K562 (cell line): ENCODE data around the gene SLCO3A1. TPM values are rescaled to one million over a fixed set of nuclear protein-coding genes. Genes with fewer than 3 reads are reported as not detected.

Source experiments
- ATAC-seq: fragments of 200-7000 bp; cut with Tn5 transposase; 3 replicates; pipeline ENCODE4 v1.9.1; 2020; ENCODE audit warnings: moderate library complexity
- BruUV-seq: library from RNA; stranded (reverse); fragments of 400-500 nt; replicated peaks from 2 replicates; lab custom pipeline; 2021; lab: Mats Ljungman, UMichigan
- CTCF ChIA-PET: fragments of 300-600 bp; formaldehyde crosslinking; extraction: SDS; loops from one replicate; lab custom pipeline; 2021; ENCODE audit warnings: low intra/inter-chr PET ratio; lab: Yijun Ruan, JAX
- POLR2A ChIA-PET: fragments of 300-600, 350-650 bp; sonication (Branson Sonifier 250); formaldehyde crosslinking; extraction: SDS; loops from one replicate; lab custom pipeline; 2021; ENCODE audit warnings: antibody characterized with exemption, inconsistent platforms; lab: Yijun Ruan, JAX
- DNase-seq, 4 experiments: peaks; one replicate each; pipeline versions ENCODE4 v3.0.0 to v3.0.0-alpha.2; 2011 to 2018; ENCODE audit warnings: low spot score in 3 of 4, mixed read lengths in 3 of 4; ENCODE audit errors: extremely low read depth in 1 of 4
- FAIRE-seq: peaks from 2 replicates; lab custom pipeline; 2011; peaks lifted over from hg19 to GRCh38; lab: Jason Lieb, UNC
- H2AFZ ChIP-seq: 2 replicates; pipeline ENCODE4 v1.6.0; 2011; ENCODE audit warnings: low read depth, low read length, control low read depth, inconsistent platforms
- H3K27ac ChIP-seq: fragments of 200-600 bp; 3 replicates; pipeline ENCODE4 v1.8.0; 2011; ENCODE audit warnings: low read depth, mild to moderate bottlenecking, control low read depth, inconsistent platforms, low read length, moderate library complexity, mixed read lengths; ENCODE audit errors: extremely low read depth
- H3K27me3 ChIP-seq, 2 experiments: fragments of 300-600 bp in 1 of 2; 2 replicates in 1 of 2; 3 replicates in 1 of 2; pipeline versions ENCODE4 v1.6.0 to v1.8.0; 2011; ENCODE audit warnings: inconsistent platforms in 2 of 2, low read length in 2 of 2, mild to moderate bottlenecking in 1 of 2, mixed read lengths in 1 of 2, moderate library complexity in 1 of 2; ENCODE audit not compliant: control insufficient read depth in 2 of 2, insufficient read depth in 2 of 2
- H3K36me3 ChIP-seq: fragments of 300-600 bp; 3 replicates; pipeline ENCODE4 v1.8.0; 2011; ENCODE audit warnings: mild to moderate bottlenecking, low read length, inconsistent platforms; ENCODE audit not compliant: control insufficient read depth, insufficient read depth
- H3K4me1 ChIP-seq, 2 experiments: fragments of 200-600 bp in 1 of 2; replicated peaks in 1 of 2; 2 replicates in 1 of 2; 3 replicates in 1 of 2; pipeline versions ENCODE4 v1.5.1 to v1.8.0; 2011; ENCODE audit warnings: inconsistent platforms in 2 of 2, low read length in 2 of 2, mild to moderate bottlenecking in 1 of 2, mixed read lengths in 1 of 2, moderate library complexity in 1 of 2; ENCODE audit not compliant: control insufficient read depth in 2 of 2, insufficient read depth in 2 of 2
- H3K4me2 ChIP-seq: 2 replicates; pipeline ENCODE4 v1.6.1; 2011; ENCODE audit warnings: low read length, control low read depth, inconsistent platforms, mixed read lengths; ENCODE audit not compliant: insufficient read depth
- H3K4me3 ChIP-seq: fragments of 200-600 bp; sonication (generic), shearing (Covaris generic); 2 replicates; pipeline ENCODE4 v1.5.1; 2016; ENCODE audit warnings: control low read depth, inconsistent platforms
- H3K79me2 ChIP-seq: fragments of 200-600 bp; 3 replicates; pipeline ENCODE4 v1.8.0; 2011; ENCODE audit warnings: low read length, inconsistent platforms; ENCODE audit not compliant: control insufficient read depth, insufficient read depth
- H3K9ac ChIP-seq, 2 experiments: 2 replicates each; pipeline versions ENCODE4 v1.6.0 to v1.6.1; 2011; ENCODE audit warnings: low read depth in 2 of 2, low read length in 2 of 2, control low read depth in 1 of 2, inconsistent platforms in 1 of 2, mild to moderate bottlenecking in 1 of 2, mixed read lengths in 1 of 2; ENCODE audit not compliant: insufficient read depth in 1 of 2
- H3K9me1 ChIP-seq: one replicate; pipeline ENCODE4 v1.6.0; 2011; ENCODE audit warnings: inconsistent platforms, mild to moderate bottlenecking, low read length, moderate library complexity; ENCODE audit not compliant: control insufficient read depth, insufficient read depth
- H3K9me3 ChIP-seq: replicated peaks from 2 replicates; pipeline ENCODE4 v1.5.1; 2011; ENCODE audit warnings: low read depth, low read length, inconsistent platforms; ENCODE audit not compliant: control insufficient read depth, insufficient read depth
- H4K20me1 ChIP-seq: replicated peaks from 2 replicates; pipeline ENCODE4 v1.6.1; 2011; ENCODE audit warnings: low read length, inconsistent platforms, mixed read lengths; ENCODE audit not compliant: control insufficient read depth, insufficient read depth
- BRD9 ChIP-seq: fragments of 450-650 bp; IDR thresholded peaks from 2 replicates; pipeline ENCODE4 v1.6.1; 2018; ENCODE audit warnings: low read depth; ENCODE audit not compliant: partially characterized antibody
- CBX2 ChIP-seq: fragments of 200-600 bp; sonication (generic); IDR thresholded peaks from one replicate; pipeline ENCODE4 v1.6.1; 2012; ENCODE audit warnings: mild to moderate bottlenecking, low read length, inconsistent platforms; ENCODE audit not compliant: insufficient read depth, poor library complexity, severe bottlenecking
- CBX5 ChIP-seq: IDR thresholded peaks from 2 replicates; pipeline ENCODE4 v1.6.1; 2014; ENCODE audit warnings: low read depth, borderline replicate concordance
- GATAD2B ChIP-seq: fragments of 450-650 bp; IDR thresholded peaks from 2 replicates; pipeline ENCODE4 v1.6.1; 2017; ENCODE audit warnings: mild to moderate bottlenecking, borderline replicate concordance
- HOXB6 ChIP-seq: fragments of 250-450 bp; sonication (Bioruptor Pico); IDR thresholded peaks from 2 replicates; pipeline ENCODE4 v1.5.1; 2022; ENCODE audit warnings: mild to moderate bottlenecking, borderline replicate concordance
- NR2C1 ChIP-seq, 2 experiments: fragments of 450-650 bp; IDR thresholded peaks; 2 replicates each; pipeline ENCODE4 v1.6.1; 2017; ENCODE audit warnings: mild to moderate bottlenecking in 2 of 2, antibody characterized with exemption in 1 of 2, inconsistent platforms in 1 of 2, missing compliant biosample characterization in 1 of 2, missing genetic modification characterization in 1 of 2
- PCBP2 ChIP-seq: fragments of 200-400 bp; formaldehyde crosslinking; IDR thresholded peaks from 2 replicates; pipeline ENCODE4 v1.6.1; 2018; ENCODE audit warnings: low read length, low read depth, mild to moderate bottlenecking, moderate library complexity; ENCODE audit not compliant: poor library complexity, severe bottlenecking
- PTRF ChIP-seq: fragments of 450-650 bp; IDR thresholded peaks from 2 replicates; pipeline ENCODE4 v1.6.1; 2016; ENCODE audit warnings: mild to moderate bottlenecking, missing genetic modification characterization, missing compliant biosample characterization
- RB1 ChIP-seq: fragments of 450-650 bp; IDR thresholded peaks from 2 replicates; pipeline ENCODE4 v1.6.1; 2017; ENCODE audit warnings: low read depth, mild to moderate bottlenecking
- RBM14 ChIP-seq: fragments of 200-400 bp; formaldehyde crosslinking; IDR thresholded peaks from 2 replicates; pipeline ENCODE4 v1.6.1; 2018; ENCODE audit warnings: low read depth, mild to moderate bottlenecking, low read length, moderate library complexity, borderline replicate concordance; ENCODE audit not compliant: insufficient read depth
- RCOR1 ChIP-seq, 2 experiments: IDR thresholded peaks; 2 replicates each; pipeline ENCODE4 v1.6.1; 2012; ENCODE audit warnings: low read depth in 2 of 2, low read length in 2 of 2, borderline replicate concordance in 1 of 2, improper control_type of control experiment in 1 of 2
- VEZF1 ChIP-seq: fragments of 200-800 bp; sonication (Bioruptor generic); IDR thresholded peaks from 2 replicates; pipeline ENCODE4 v1.6.1; 2017; ENCODE audit warnings: missing genetic modification characterization, missing compliant biosample characterization
- ZBTB8A ChIP-seq: fragments of 450-650 bp; IDR thresholded peaks from 2 replicates; pipeline ENCODE4 v1.6.1; 2018; ENCODE audit warnings: mild to moderate bottlenecking, moderate library complexity; ENCODE audit not compliant: partially characterized antibody
- ZNF717 ChIP-seq: fragments of 250-450 bp; sonication (Bioruptor Pico); IDR thresholded peaks from 2 replicates; pipeline ENCODE4 v1.5.0; 2021
- ZNF76 ChIP-seq: fragments of 250-450 bp; sonication (Bioruptor Pico); IDR thresholded peaks from 2 replicates; pipeline ENCODE4 v1.4.0; 2020; ENCODE audit warnings: mild to moderate bottlenecking, moderate library complexity, borderline replicate concordance
- WGBS: fragments of 100-300 bp; shearing (Covaris generic); methylation state at CpG from one replicate; pipeline ENCODE4 v1.1.6; 2016; ENCODE audit warnings: low coverage, mixed read lengths; ENCODE audit not compliant: insufficient coverage; ENCODE audit errors: missing lambda C conversion rate; 5-methylcytosine and 5-hydroxymethylcytosine counted together
- in situ Hi-C: fragments of 300-500 bp; cut with MboI; formaldehyde crosslinking; loops from 4 replicates; pipeline ENCODE4 v1.15.0; 2018; ENCODE audit warnings: inconsistent platforms, mixed read lengths
- intact Hi-C: fragments of 100-400 bp; cut with micrococcal nuclease; formaldehyde crosslinking; loops from 2 replicates; pipeline ENCODE4 v1.14.2; 2022
- polyA plus RNA-seq, 8 experiments: library from polyadenylated mRNA; depleted of rRNA in 4 of 8; stranded (reverse) in 5 of 8; unstranded in 3 of 8; fragments of >200 nt; fragmentation: Nextera tagmentation in 2 of 8; fragmentation: Illumina TruSeq in 1 of 8; extraction: Ambion mirVana in 2 of 8; extraction: Trizol in 1 of 8; gene quantifications; 2 replicates each; pipeline versions ENCODE4 v1.2.1 to v1.2.3, GENCODE V29; 2011 to 2014; ENCODE audit warnings: inconsistent platforms in 1 of 8, missing spikeins in 1 of 8
- total RNA-seq, 7 experiments: library from RNA; depleted of rRNA in 6 of 7; stranded (reverse); fragments of >200 nt in 6 of 7; fragmentation: Illumina TruSeq in 2 of 7; extraction: Trizol in 2 of 7; gene quantifications; 2 replicates each; pipeline versions ENCODE4 v1.2.1 to v1.2.3, GENCODE V29; 2011 to 2021; ENCODE audit warnings: low replicate concordance in 1 of 7

SLCO3A1 gene
- total and polyA plus RNA-seq, 9 of the 15 experiments (the other 6 are each of a cell fraction or from before 2014, with no cell fraction given) = 0.01 to 0.84 (median 0.06) TPM; not detected in 3

DNA sequence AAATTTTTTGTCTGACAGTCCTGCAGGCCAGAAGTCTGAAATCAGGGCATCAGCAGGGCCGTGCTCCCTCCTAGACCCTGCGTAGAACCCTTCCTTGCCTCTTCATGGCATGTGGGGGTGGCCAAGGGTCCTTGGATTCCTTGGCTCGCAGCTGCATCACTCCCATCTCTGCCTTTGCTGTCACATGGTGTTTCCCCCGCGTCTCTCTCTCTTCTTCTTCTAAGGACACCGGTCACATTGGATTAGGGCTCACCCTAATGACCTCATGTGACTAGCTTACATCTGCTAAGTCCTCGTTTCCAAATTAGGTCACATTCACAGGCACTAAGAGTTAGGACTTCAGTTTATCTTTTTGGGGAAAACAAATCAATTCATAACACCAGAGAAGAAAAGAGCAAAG, 12.0 kb downstream of the SLCO3A1 start:
- TF ChIP-seq CBX2 (no peak), NR2C1 (IDR thresholded peaks at IDR 0.05) (no peak), NR2C1 (tag; IDR thresholded peaks at IDR 0.05) (no peak), ZNF717 (CRISPR knock-in tag) (no peak), VEZF1 (CRISPR knock-in tag) (no peak), PTRF (tag) (no peak), RB1 (no peak), RCOR1 (IDR thresholded peaks at IDR 0.05; ENCODE audit: borderline replicate concordance in 1 of 2, low read depth in 2 of 2, low read length in 2 of 2) (no peak), GATAD2B (no peak), RBM14 (no peak), ZBTB8A (no peak), CBX5 (no peak), HOXB6 (CRISPR knock-in tag) (no peak), BRD9 (no peak), ZNF76 (no peak), PCBP2 (no peak)
- 0% methylated on average over 5 of the region's 7 CpGs for WGBS
- H3K9ac ChIP-seq = no peak overlapping the region
- no TSS peak for BruUV-seq
- intact Hi-C loops = no loop called here
- no peaks in the 10 kb centered on the region for H3K79me2 ChIP-seq
- H3K27me3 ChIP-seq = peaks cover 0 to 21% of the 10 kb centered on the region in 2 experiments; a peak in 1 of 5 replicates
- H4K20me1 ChIP-seq = peaks cover 4% of the 10 kb centered on the region; the same call in 1 of the 2 replicates
- ATAC-seq = no peak
- H3K4me2 ChIP-seq = no peak overlapping the region
- H3K27ac ChIP-seq = no peak overlapping the region
- FAIRE-seq = no peak
- DNase-seq = no peak
- H3K4me1 ChIP-seq = no peaks in the 10 kb centered on the region
- no peaks in the 10 kb centered on the region for H3K36me3 ChIP-seq
- H3K4me3 ChIP-seq = no peak overlapping the region
- in situ Hi-C loops = no loop called here
- no peaks in the 10 kb centered on the region for H3K9me3 ChIP-seq
- ChIA-PET CTCF (no interaction called here), POLR2A (interaction anchor here (0.7 kb wide), 1 partner anchor 153 kb away, joined by 3 read pairs; no protein-coding TSS in a partner anchor)
- no peaks in the 10 kb centered on the region for H3K9me1 ChIP-seq
- H2AFZ ChIP-seq = no peak overlapping the region
